Measurements from ENCODE around the gene GATD1.
"Not testable (repeated sequence)": the region's sequence is repeated elsewhere in the genome, so short reads cannot be mapped to it uniquely, and the experiment has no call there.

The GATD1 gene

DNA sequence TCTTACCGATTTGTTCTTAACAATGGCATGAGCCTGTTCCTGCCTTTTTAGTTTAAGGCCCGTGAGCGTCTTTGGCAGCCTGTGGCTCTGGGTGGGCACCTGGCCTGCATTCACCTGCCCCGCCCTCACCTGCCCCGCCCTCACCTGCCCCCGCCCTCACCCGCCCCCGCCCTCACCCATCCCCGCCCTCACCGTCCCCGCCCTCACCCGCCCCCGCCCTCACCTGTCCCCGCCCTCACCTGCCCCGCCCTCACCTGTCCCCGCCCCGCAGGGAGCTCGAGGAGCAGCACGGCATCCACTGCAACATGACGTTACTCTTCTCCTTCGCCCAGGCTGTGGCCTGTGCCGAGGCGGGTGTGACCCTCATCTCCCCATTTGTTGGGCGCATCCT is 14.2 kb downstream of the GATD1 start:
- DNase-seq (ENCODE audit: low spot score), result no peak

DNA sequence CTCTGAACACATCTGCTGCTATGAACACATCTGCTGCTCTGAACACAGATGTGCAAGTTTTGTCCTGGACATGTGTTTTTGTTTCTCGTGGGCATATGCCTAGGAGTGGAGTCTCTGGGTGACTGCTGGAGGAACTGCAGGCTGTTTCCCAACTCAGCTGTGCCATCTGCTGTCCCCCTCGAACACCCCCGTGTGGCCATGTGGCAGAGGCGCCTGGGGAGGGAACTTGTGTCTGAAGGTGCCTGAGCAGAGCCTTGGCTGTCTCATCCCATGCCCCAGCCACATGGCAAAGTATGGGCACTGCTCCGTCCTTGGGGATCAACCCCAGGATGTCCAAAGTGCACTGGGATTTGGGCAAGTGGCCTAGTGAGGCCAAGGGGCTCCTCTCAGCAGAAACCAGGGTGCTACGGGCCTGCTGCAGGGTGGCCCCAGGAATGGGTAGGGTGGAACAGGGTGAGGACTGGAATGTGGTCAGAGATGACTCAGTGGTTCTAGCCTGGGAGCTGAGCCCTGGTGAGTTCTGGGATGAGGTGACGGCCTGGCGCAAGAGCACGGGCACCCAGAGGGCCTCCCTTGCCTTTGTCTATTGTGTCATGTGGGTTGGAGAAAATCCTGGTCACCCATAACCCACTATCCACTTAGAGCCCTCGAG is 14.7 kb downstream of the GATD1 start:
- no peak for DNase-seq (ENCODE audit: low spot score)

DNA sequence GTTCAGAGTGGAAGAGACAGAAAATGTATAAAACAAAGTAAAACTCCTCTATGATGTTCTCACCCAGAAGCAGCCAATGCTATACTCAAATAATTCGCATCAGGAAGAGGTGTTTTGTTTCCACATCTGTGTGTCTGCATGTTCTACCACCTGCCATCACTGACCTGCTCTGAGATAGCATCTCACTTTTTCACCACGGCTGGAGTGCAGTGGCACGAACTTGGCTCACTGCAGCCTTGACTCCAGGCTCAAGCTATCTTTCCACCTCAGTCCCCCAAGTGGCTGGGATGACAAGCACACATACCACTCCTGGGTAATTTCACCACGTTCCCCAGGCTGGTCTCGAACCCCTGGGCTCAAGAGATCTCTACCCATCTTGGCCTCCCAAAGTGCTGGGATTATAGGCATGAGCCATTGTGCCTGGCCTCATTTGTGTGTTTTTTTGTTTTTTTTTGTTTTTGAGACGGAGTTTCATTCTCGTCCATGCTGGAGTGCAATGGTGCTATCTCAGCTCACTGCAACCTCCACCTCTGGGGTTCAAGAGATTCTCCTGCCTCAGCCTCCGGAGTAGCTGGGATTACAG is 15.7 kb downstream of the GATD1 start:
- DNase-seq (ENCODE audit: low spot score), result no peak

DNA sequence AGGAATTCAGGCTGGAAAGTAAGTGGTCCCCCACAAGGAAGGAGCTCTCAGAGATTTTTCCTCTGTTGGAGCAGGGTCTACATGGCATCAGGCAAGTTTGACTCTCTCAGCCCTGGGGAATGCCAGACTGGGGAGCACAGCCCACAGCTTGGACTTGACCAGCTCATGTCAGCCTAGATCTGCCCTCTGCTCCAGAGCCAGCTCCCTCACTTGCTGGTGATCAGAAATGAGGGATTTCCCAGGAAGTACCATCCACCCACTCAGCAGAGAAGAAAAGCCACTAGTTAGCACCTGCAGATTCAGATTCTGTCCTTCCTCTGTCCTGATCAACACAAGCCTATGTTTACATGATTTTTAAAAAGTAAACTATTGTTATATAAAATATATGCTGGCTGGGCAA is 17.1 kb downstream of the GATD1 start:
- no peak for DNase-seq (ENCODE audit: low spot score)

DNA sequence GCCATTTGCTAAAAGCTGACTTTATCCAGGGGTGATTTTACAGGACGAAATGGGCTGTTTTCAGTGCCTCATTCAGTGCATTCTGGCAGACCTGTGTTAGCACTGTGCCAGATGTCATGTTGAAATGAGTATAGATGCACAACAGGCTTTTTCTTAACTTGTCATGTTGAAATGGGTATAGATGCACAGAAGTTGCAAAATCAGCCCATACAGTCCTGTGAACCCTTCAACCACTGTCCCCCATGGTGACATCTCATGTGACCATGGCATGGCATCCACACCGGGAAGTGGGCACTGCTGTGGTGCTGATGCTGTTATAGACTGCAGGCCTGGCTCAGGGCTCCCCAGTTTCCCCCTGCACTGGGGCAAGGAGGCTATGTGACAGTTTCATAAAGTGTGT is 27.6 kb downstream of the GATD1 start:
- DNase-seq (ENCODE audit: low spot score), result no peak

DNA sequence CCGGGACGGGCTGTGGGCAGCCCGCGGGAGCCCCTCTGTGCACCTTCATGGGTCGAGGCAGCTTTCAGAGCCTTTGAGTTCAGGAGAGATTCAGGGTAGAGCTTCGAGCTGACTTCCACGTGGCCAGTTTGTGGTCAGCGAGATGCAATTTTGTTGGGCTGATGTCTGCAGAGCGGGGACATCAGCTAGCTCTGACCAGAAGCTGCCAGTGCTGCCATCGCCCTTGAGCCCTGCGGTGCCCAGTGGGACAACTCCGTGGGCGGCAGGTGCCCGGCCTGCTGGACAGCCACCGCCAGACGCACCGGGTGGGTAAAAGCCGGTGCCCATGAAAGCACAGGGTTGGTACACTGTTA is 29.3 kb downstream of the GATD1 start:
- no peak for DNase-seq (ENCODE audit: low spot score)

DNA sequence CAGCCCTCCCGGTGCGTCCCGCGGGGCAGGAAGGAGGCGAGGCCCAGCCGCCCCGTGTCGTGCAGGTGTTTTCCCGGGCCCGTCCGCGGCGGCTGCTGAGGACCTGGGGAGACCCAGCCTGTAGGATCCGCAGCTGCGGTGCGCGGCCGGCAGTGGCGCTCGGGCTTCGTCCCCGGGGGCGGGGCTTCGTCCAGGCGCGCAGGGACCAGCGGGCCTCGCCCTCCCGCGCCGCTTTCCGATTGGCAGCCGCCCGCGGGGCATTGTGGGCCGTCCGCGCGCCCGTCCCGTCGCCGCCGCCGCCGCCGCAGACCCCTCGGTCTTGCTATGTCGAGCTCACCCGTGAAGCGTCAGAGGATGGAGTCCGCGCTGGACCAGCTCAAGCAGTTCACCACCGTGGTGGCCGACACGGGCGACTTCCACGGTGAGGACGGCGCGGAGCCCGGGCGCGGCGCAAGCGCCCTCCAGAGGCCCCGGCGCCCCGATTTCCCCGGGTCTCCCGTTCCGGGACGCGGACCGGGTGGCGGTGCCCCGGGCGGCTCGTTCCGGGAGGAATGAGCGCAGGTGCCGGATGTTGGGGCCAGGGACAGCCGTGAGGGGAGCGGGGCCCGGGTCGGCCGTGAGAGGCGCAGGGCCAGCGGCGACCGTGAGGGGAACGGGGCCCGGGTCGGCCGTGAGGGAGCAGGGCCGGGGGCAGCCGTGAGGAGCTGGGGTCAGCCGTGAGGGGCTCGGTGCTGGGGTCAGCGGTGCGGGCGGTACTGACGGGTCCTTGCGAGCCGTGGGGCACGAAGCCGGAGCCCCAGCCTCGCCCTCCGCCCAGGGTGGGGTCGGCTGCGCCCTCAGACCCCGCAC is 29.9 kb downstream of the GATD1 start, which contains the start of gene TALDO1:
TALDO1 (plus strand) TSS at position 307 of the 849 bp plus-strand sequence; CDS start at position 325, 18 bp downstream.
- DNase-seq (ENCODE audit: low spot score), result peak; percentile 92

DNA sequence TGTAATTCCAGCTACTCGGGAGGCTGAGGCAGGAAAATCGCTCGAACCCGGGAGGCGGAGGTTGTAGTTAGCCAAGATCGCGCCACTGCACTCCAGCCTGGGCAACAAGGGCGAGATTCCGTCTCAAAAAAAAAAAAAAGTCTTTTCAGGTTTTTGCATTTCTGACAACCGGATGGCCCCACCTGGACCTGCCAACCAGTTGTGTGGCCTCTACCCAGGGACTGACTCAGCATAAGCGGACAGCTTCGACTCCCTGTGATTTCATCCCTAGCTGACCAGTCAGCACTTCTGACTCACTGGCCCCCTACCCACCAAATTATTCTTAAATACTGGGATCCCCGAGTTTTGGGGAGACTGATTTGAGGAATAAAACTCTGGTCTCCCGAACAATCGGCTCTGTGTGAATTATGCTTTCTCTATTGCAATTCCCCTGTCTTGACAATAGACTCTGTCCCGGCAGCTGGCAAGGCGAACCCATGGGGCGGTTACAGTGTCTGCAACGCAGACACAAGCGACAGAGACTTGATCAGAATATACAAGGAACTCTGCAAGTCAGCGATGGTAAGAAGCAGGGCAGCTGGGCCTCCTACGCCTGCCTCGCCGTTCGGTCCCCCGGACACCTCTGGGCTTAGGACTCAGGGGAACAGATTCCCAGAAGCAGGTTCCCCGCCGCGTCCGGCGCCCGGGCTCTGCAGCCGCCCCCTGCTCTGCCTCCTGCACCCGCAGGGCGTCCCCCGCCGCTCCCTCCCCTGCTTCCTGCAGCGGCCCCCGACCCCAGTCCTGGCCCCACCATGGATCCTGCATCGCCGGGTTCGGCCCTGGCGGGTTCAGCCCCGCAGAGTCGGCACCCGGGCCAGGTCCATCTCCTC is 30.8 kb downstream of the GATD1 start:
- no peak for DNase-seq (ENCODE audit: low spot score)

DNA sequence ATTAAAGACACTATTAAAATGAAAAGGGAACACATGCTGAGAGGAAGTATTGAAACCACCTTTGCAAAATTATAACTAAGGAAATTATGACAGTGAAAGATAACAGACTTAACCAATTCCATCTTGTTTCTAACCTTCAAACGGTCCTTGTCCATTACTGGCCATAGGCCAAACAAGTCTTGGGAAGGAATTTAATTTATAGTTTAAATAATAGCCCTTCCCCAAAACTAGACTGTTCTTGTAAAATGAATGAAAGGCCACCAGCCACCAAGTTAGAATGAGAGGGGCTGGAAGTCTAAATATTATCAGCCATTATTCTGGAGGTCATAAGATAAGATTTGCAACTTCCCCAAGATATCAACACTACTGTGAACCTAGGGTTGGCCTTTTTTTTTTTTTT is 31.9 kb downstream of the GATD1 start:
- no peak for DNase-seq (ENCODE audit: low spot score)

DNA sequence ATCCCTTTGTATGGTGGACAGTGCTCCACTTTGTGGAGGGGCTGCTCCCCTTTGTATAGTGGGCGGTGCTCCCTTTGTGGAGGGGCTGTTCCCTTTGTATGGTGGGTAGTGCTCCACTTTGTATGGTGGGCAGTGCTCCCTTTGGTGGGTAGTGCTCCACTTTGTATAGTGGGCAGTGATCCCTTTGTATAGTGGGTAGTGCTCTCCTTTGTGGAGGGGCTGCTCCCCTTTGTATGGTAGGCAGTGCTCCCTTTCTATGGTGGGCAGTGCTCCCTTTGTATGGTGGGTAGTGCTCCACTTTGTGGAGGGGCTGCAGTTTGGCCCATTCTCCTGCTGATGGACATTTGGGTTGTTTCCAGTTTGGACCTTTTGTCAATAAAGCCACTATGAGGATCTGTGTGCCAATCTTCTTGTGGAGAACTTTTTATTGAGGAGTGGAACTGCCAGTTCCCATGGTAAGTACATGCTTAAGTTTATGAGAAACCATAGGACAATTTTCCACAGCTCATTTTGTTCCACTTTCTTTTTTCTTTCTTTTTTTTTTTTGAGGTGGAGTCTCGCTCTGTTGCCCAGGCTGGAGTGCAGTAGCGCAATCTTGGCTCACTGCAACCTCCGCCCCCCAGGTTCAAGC is 34.6 kb downstream of the GATD1 start:
- no peak for DNase-seq (ENCODE audit: low spot score)

DNA sequence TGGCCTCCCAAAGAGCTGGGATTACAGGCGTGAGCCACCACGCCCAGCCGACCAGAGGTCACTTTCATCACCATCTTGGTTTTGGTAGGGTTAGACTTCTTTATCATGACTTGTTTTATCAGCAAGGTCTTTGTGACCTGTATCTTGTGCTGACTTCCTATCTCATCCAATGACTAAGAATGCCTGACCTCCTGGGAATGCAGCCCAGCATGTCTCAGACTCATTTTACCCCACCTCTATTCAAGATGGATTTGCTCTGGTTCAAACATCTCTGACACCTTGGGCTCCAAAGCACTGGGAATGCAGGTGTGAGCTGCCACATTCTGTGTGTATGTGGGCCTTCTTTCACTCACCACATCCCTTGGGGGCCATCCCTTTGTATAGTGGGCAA is 35.1 kb downstream of the GATD1 start:
- no peak for DNase-seq (ENCODE audit: low spot score)

DNA sequence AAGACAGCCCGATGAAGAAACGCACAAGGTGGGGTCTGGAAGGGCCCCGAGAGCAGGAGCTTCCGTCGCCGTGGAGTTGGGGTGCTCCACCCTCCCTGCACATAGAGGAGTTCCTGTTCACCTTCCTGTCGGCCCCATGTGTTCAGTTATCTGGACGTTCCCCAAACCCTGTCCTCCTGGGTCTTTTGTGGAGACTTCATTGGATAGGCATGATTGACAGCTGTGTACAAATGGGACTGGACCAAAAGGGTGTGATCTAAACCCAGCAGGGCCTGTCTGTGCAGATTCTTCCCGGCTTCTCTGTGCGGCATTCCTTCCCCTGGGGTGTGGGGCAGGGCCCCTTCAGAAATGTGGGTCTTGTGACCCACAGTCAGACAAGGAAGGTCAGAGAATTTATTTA is 39.4 kb downstream of the GATD1 start:
- not testable (repeated sequence) for DNase-seq (ENCODE audit: low spot score)

DNA sequence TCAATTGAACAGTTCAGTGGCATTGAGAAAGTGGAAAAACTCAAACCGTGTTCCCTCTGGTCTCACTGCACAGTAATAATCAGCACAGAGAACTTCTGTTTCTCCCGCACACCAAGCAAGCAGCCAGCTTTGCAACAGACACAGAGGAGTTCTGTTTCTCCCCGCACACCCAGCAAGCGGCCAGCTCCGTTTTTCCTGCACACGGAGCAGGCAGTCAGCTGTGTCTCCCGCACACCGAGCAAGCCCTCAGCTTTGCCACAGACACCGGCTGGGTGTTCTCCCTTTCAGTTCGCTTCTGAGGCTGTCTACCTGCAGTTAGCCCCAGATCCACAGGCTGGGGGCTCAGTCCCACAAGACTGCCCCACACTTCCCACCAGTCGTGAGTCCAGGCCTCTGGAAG is 39.9 kb downstream of the GATD1 start:
- DNase-seq (ENCODE audit: low spot score), result no peak

DNA sequence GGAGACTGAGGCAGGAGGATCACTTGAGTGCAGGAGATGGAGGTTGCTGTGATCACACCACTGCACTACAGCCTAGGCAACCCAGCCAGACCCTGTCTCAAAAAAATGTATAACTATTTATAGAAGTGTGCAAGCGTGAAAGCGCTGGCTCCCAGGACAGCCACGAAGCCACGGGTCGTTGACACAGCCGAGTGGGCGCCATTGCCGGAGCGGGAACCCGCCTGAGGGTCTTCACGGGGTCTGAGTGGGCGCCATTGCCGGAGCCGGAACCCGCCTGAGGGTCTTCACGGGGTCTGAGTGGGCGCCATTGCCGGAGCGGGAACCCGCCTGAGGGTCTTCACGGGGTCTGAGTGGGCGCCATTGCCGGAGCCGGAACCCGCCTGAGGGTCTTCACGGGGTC is 42.7 kb downstream of the GATD1 start:
- DNase-seq (ENCODE audit: low spot score), result not testable (repeated sequence)

DNA sequence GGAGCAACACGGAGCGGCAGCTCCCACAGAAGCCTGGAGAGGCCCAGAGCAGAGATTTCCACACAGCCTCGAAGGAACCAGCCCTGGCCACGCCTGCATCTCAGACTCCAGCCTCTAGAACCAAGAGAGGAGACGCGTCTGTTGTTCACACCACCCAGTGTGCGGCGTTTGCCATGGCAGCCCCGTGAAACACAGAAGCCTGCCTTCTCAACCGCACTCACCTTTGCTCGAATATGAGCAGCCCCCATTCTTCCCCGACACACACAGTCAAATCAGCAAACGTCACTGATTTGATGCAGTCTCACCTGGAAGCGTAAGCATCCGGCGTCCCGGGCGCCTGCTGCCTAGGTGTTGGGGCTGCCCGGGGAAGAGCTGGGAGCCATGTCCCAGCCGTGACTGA is 44.2 kb downstream of the GATD1 start:
- no peak for DNase-seq (ENCODE audit: low spot score)

DNA sequence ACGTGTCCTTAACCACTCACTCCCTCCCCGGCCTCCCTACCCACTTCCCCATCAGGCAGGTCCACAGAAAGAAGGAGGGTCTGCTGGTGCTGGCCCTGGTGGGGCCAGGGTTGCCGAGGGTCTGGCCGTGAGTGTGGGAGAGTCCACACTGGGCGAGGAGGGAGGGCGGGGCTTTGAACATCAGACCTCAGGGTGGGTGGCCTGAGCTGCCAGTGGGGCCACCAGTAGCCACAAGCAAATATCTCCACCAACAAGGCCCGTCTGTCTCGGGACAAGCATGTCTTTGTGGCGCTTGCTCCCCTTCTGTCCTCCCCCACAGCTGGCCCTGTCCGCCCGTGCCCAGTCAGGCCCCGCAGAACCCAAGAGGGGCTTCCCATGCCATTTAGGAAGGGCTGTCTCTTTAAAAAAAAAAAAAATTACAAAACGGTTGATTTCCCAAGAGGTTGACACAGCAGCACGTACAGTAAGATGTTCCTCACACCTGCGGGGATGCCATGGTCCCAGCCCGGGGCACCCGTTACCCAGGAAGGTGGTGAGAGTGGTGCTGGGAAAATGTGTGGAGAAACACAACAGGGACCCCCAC is 47.7 kb downstream of the GATD1 start:
- no peak for DNase-seq (ENCODE audit: low spot score)

DNA sequence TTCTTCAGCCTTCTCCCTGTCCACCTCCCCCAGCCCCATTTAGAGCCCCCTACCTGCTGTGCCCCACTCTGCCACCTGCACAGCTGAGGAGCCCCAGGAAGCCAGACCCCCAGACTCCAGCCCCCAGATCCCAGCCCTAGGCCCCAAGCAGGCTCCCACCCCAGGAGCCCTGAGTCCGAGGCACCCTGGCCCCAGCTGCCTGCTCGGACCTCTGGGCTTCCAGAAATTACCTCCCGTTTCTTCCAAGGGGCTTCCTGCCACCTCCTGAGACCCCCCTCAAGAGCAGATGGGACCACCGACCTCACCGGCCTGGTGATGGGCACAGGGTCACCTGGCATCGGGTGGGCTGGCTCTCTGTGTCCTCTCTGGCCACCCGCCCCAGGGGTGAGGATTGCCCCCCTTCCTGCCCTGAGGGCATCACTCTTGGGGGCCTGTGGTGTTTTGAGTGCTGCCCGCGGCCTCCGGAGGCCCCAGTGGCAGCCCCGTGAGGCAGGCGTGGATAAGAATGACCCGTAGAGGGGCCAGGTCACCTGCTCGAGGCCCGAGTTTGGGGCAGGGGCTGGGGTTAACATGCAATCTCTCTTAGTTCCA is 48.3 kb downstream of the GATD1 start:
- no peak for DNase-seq (ENCODE audit: low spot score)

DNA sequence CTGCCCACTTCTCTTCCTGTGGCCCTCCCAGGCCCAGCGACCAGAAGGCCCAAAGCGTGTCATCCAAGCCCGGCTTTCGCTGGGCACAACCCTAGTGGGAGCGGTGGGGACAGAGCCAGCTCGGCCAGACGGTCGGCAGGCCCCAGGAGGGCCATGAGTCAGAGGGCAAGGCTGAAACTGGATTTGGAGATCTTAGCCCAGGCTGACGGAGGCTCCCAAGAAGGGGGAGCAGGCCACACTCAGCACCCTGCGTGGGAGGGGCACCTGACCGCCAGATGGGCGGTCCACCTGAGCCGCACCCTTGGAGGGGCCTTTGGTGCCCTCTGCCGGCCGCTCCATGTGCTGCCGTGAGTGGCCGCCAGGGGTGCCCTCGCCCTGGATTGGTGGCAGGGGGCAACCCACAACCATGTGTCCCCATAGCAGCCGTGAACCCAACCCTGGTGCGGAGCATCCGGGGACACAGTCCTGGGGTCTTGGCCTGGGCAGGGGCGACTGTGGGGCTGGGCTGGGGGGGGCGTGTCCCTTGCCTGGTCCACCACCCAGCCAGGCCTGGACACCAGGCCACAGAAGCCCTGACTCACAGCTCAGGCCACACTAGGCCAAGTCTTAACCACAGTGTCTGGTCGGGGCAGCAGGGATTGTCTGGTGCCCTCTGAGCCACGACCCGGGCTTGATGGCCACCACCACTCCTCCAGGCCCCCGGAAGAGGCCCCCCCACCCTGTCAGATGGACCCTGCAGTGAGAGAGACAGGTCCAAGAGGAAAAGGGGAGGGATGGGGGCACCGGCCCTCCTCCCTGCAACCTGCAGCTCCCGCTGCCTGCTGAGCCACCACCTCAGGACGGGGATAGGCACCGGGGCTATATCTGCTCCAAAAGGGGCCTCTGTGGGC is 49.2 kb downstream of the GATD1 start:
- no peak for DNase-seq (ENCODE audit: low spot score)

DNA sequence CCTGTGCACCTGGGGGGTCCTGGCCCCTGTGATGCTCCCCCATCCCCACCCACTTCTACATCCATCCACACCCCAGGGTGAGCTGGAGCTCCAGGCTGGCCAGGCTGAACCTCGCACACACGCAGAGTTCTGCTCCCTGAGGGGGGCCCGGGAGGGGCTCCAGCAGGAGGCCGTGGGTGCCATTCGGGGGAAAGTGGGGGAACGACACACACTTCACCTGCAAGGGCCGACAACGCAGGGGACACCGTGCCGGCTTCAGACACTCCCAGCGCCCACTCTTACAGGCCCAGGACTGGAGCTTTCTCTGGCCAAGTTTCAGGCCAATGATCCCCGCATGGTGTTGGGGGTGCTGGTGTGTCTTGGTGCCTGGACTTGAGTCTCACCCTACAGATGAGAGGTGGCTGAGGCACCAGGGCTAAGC is 50.0 kb downstream of the GATD1 start:
- no peak for DNase-seq (ENCODE audit: low spot score)

Data from left forelimb (tissue), 1 donor.